Measurements from ENCODE around the gene MTCH1.

Gene MTCH1

GRCh38 chr6:36920546-36920945, 65.5 kb downstream of the MTCH1 start:
- no peak for DNase-seq

DNA sequence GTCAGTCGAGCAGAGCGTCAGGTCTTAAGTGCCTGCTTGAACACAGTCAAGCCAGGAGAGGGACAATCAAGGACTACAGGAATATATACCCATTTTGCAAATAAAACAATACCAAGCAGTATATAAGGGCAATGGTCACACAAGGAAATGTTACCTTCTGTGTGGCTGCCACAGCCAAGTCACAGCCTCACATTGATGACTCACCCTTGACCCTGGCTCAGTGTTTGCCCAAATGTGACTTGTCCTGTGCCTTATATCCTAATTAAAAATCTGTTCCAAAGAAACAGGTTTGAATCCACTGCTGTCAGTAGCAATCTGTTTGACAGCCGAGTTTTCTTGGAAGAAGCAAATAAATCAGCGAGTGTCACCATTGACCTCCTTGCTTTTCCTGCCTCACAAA, 65.9 kb downstream of the MTCH1 start:
- DNase-seq, result no peak

All from NCI-H1105 (cell line).